HCT116 (cell line): Measurements from ENCODE around the gene C1GALT1C1L. TPM values are rescaled to one million over a fixed set of nuclear protein-coding genes. Genes with fewer than 3 reads are reported as not detected.

Experiments used
- ATAC-seq: fragments of 200-7000 bp; cut with Tn5 transposase; 2 replicates; pipeline ENCODE4 v1.9.1; 2020; ENCODE audit warnings: mild to moderate bottlenecking, moderate library complexity
- BruUV-seq: library from RNA; stranded (reverse); fragments of 400-500 nt; replicated peaks from 2 replicates; lab custom pipeline; 2021; lab: Mats Ljungman, UMichigan
- CTCF ChIA-PET: fragments of 300-600 bp; sonication (Branson Sonifier 250); formaldehyde crosslinking; loops from one replicate; lab custom pipeline; 2021; ENCODE audit warnings: antibody characterized with exemption; lab: Charles Lee
- POLR2A ChIA-PET: fragments of 300-600, 350-600 bp; sonication (Branson Sonifier 250); formaldehyde crosslinking; loops from one replicate; lab custom pipeline; 2021; ENCODE audit warnings: antibody characterized with exemption; lab: Charles Lee
- RAD21 ChIA-PET, 2 experiments: fragments of 300-600 bp; sonication (Branson Sonifier 250); formaldehyde crosslinking; loops; one replicate each; lab custom pipeline; 2023; ENCODE audit warnings: low total read pairs in 2 of 2; ENCODE audit not compliant: uncharacterized antibody in 2 of 2, unreplicated experiment in 2 of 2, low non-redundant PET in 1 of 2; lab: Charles Lee
- DNase-seq: peaks from one replicate; pipeline ENCODE4 v3.0.0-alpha.2; 2010; ENCODE audit warnings: low read depth, low spot score
- H2AFZ ChIP-seq: fragments of 200-600 bp; shearing (Covaris generic), sonication (generic); 2 replicates; pipeline ENCODE4 v1.6.1; 2017; ENCODE audit warnings: low read depth, mixed run types, mixed read lengths, antibody characterized with exemption, low read length; ENCODE audit not compliant: poor library complexity, severe bottlenecking
- H3K27ac ChIP-seq: 2 replicates; pipeline ENCODE4 v1.5.1; 2012; ENCODE audit warnings: low read depth, low read length
- H3K27me3 ChIP-seq: fragments of 200-600 bp; sonication (generic); 2 replicates; pipeline ENCODE4 v1.6.1; 2016; ENCODE audit warnings: mixed run types, low read length, mixed read lengths; ENCODE audit not compliant: insufficient read depth
- H3K36me3 ChIP-seq, 2 experiments: fragments of 200-500 bp in 1 of 2; fragments of 200-600 bp in 1 of 2; sonication (Bioruptor generic) in 1 of 2; sonication (generic) in 1 of 2; 2 replicates each; pipeline versions ENCODE4 v1.5.1 to v1.6.1; 2014 to 2016; ENCODE audit warnings: low read length in 2 of 2, inconsistent platforms in 1 of 2, mixed read lengths in 1 of 2, mixed run types in 1 of 2; ENCODE audit not compliant: insufficient read depth in 2 of 2, control insufficient read depth in 1 of 2
- H3K4me1 ChIP-seq, 2 experiments: fragments of 200-600 bp in 1 of 2; sonication (generic) in 1 of 2; 2 replicates each; pipeline versions ENCODE4 v1.5.1 to v1.6.1; 2012 to 2017; ENCODE audit warnings: low read length in 2 of 2, inconsistent platforms in 1 of 2, mild to moderate bottlenecking in 1 of 2, mixed read lengths in 1 of 2, mixed run types in 1 of 2, moderate library complexity in 1 of 2; ENCODE audit not compliant: insufficient read depth in 2 of 2, control insufficient read depth in 1 of 2
- H3K4me2 ChIP-seq: fragments of 200-600 bp; sonication (generic); 2 replicates; pipeline ENCODE4 v1.6.1; 2017; ENCODE audit warnings: mixed run types, low read length, mixed read lengths
- H3K4me3 ChIP-seq, 2 experiments: fragments of 200-600 bp in 1 of 2; sonication (generic) in 1 of 2; replicated peaks in 1 of 2; 2 replicates each; pipeline ENCODE4 v1.5.1; 2011 to 2016; ENCODE audit warnings: low read length in 2 of 2, control low read depth in 1 of 2, low read depth in 1 of 2, mild to moderate bottlenecking in 1 of 2, mixed read lengths in 1 of 2, mixed run types in 1 of 2
- H3K79me2 ChIP-seq: fragments of 200-600 bp; sonication (generic); 2 replicates; pipeline ENCODE4 v1.6.1; 2017; ENCODE audit warnings: mild to moderate bottlenecking, mixed run types, low read length, moderate library complexity, mixed read lengths; ENCODE audit not compliant: insufficient read depth
- H3K9ac ChIP-seq: fragments of 200-600 bp; sonication (generic); 2 replicates; pipeline ENCODE4 v1.6.1; 2016; ENCODE audit warnings: low read length, mixed read lengths
- H3K9me2 ChIP-seq: fragments of 200-600 bp; sonication (generic), shearing (Covaris generic); 2 replicates; pipeline ENCODE4 v1.6.1; 2017; ENCODE audit warnings: mixed run types, mild to moderate bottlenecking, moderate library complexity; ENCODE audit not compliant: insufficient read depth
- H3K9me3 ChIP-seq, 2 experiments: fragments of 200-500 bp in 1 of 2; fragments of 200-600 bp in 1 of 2; sonication (Bioruptor generic) in 1 of 2; sonication (generic) in 1 of 2; 2 replicates each; pipeline ENCODE4 v1.6.1; 2014 to 2017; ENCODE audit warnings: low read length in 2 of 2, mixed read lengths in 2 of 2, inconsistent platforms in 1 of 2, low read depth in 1 of 2, mild to moderate bottlenecking in 1 of 2, mixed run types in 1 of 2, moderate library complexity in 1 of 2; ENCODE audit not compliant: control insufficient read depth in 1 of 2, insufficient read depth in 1 of 2
- H4K20me1 ChIP-seq: fragments of 200-600 bp; sonication (generic), shearing (Covaris generic); 2 replicates; pipeline ENCODE4 v1.6.1; 2017; ENCODE audit warnings: mixed run types, mild to moderate bottlenecking, moderate library complexity; ENCODE audit not compliant: insufficient read depth
- CTCF ChIP-seq, 3 experiments: fragments of 200-600 bp in 1 of 3; sonication (generic) in 1 of 3; IDR thresholded peaks in 2 of 3; conservative IDR thresholded peaks in 1 of 3; 2 replicates each; pipeline ENCODE4 v1.5.1; 2012 to 2017; ENCODE audit warnings: low read depth in 2 of 3, low read length in 2 of 3, antibody characterized with exemption in 1 of 3, borderline replicate concordance in 1 of 3, control low read depth in 1 of 3, mild to moderate bottlenecking in 1 of 3, mixed read lengths in 1 of 3, mixed run types in 1 of 3, moderate library complexity in 1 of 3; ENCODE audit not compliant: insufficient read depth in 1 of 3
- FOSL1 ChIP-seq: IDR thresholded peaks from 2 replicates; pipeline ENCODE4 v1.6.1; 2012; ENCODE audit warnings: low read depth
- JUND ChIP-seq: IDR thresholded peaks from 2 replicates; pipeline ENCODE4 v1.6.1; 2012
- POLR2AphosphoS5 ChIP-seq: IDR thresholded peaks from 2 replicates; pipeline ENCODE4 v1.6.1; 2011; ENCODE audit warnings: mild to moderate bottlenecking, low read depth, low read length, moderate library complexity
- SIN3A ChIP-seq: IDR thresholded peaks from 2 replicates; pipeline ENCODE4 v1.6.1; 2012; ENCODE audit warnings: low read depth
- SP1 ChIP-seq: IDR thresholded peaks from 2 replicates; pipeline ENCODE4 v1.6.1; 2012; ENCODE audit warnings: low read depth
- SRF ChIP-seq: IDR thresholded peaks from 2 replicates; pipeline ENCODE4 v1.6.1; 2012; ENCODE audit warnings: low read depth
- TCF7L2 ChIP-seq: IDR thresholded peaks from 2 replicates; pipeline ENCODE4 v1.7.0; 2011; ENCODE audit warnings: borderline replicate concordance, inconsistent platforms; ENCODE audit not compliant: insufficient read depth, insufficient read length; ENCODE audit errors: extremely low read depth
- YY1 ChIP-seq: IDR thresholded peaks from 2 replicates; pipeline ENCODE4 v1.6.1; 2011; ENCODE audit warnings: low read length, low read depth, moderate library complexity, mild to moderate bottlenecking; ENCODE audit not compliant: insufficient replicate concordance; ENCODE audit errors: extremely low read depth
- ZFX ChIP-seq: fragments of 450-650 bp; IDR thresholded peaks from 2 replicates; pipeline ENCODE4 v1.6.1; 2017
- ZNF274 ChIP-seq: fragments of 200-500 bp; sonication (Bioruptor generic); IDR thresholded peaks from 2 replicates; pipeline ENCODE4 v1.6.1; 2014; ENCODE audit warnings: mild to moderate bottlenecking, low read depth, low read length, inconsistent platforms
- intact Hi-C: fragments of 100-400 bp; cut with micrococcal nuclease; formaldehyde crosslinking; loops from 2 replicates; pipeline ENCODE4 v1.10.0; 2022
- total RNA-seq: library from RNA; stranded (reverse); gene quantifications from one replicate; pipeline ENCODE4 v1.2.1, GENCODE V29; 2021; ENCODE audit not compliant: unreplicated experiment
- TF ChIP-seq, protein P1 (sequence below): IDR thresholded peaks from 2 replicates; pipeline ENCODE4 v1.6.1; 2012; ENCODE audit warnings: low read depth
- TF ChIP-seq, protein P2 (sequence below): IDR thresholded peaks from 2 replicates; pipeline ENCODE4 v1.6.1; 2011; ENCODE audit warnings: mild to moderate bottlenecking, low read length, moderate library complexity; ENCODE audit not compliant: insufficient replicate concordance; ENCODE audit errors: extremely low read depth

The C1GALT1C1L gene
- total RNA-seq, 1 experiment from 2014 or later = 0.20 TPM

DNA sequence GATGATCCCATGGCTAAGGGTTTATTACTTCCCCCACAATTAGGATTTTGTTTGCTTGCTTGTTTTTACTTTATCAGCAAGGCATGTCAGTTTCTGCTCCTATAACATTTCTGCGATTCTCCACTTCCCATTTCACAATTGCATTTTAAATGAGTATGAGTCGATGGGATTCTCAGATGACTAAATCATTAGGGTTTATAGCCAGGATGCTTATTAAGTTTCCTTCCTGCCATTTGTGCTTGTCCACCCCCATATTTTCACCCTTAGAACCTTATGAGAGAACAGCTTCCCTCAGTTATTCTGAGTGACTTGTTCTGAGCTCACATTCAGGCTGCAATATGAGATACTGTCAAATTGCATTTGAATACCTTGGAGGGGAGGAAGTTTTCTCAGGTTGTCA lies 37.9 kb upstream of the C1GALT1C1L start:
- H3K27ac ChIP-seq = no peak overlapping the region
- ATAC-seq = no peak
- RAD21 ChIA-PET = no interaction called here
- H3K36me3 ChIP-seq = no peaks in the 10 kb centered on the region
- POLR2A ChIA-PET = no interaction called here
- CTCF ChIA-PET = no interaction called here
- no peaks in the 10 kb centered on the region for H3K27me3 ChIP-seq
- no peak for TF ChIP-seq JUND
- TF ChIP-seq, all 23 proteins: peak for 0
- no peak overlapping the region for H2AFZ ChIP-seq
- no peak overlapping the region for H3K4me2 ChIP-seq
- BruUV-seq = no TSS peak
- intact Hi-C loops = no loop called here
- no peak overlapping the region for H3K9ac ChIP-seq
- no peak for DNase-seq
- H4K20me1 ChIP-seq = no peaks in the 10 kb centered on the region
- no peaks in the 10 kb centered on the region for H3K4me1 ChIP-seq
- H3K4me3 ChIP-seq = no peak overlapping the region
- H3K79me2 ChIP-seq = no peaks in the 10 kb centered on the region
- no peaks in the 10 kb centered on the region for H3K9me2 ChIP-seq
- no peaks in the 10 kb centered on the region for H3K9me3 ChIP-seq

- Histone ChIP-seq H3K9me2 (no peaks in the 10 kb centered on the region), H3K79me2 (no peaks in the 10 kb centered on the region), H3K27ac (no peak overlapping the region), H3K27me3 (no peaks in the 10 kb centered on the region), H3K4me1 (peaks cover 0 to 7% of the 10 kb centered on the region in 2 experiments; a peak in 2 of 4 replicates), H2AFZ (no peak overlapping the region), H3K4me3 (no peak overlapping the region), H3K4me2 (no peak overlapping the region), H3K9ac (no peak overlapping the region), H3K9me3 (no peaks in the 10 kb centered on the region), H3K36me3 (no peaks in the 10 kb centered on the region), H4K20me1 (no peaks in the 10 kb centered on the region)
- RAD21 ChIA-PET = no interaction called here
- intact Hi-C loops = no loop called here
- CTCF ChIA-PET = no interaction called here
- POLR2A ChIA-PET = no interaction called here
- no peak for DNase-seq
- no TSS peak for BruUV-seq
- no peak for ATAC-seq
- TF ChIP-seq TCF7L2 (no peak), POLR2AphosphoS5 (no peak), ZFX (no peak), SRF (no peak), SIN3A (no peak), FOSL1 (no peak), SP1 (no peak), ZNF274 (no peak), CTCF (IDR thresholded peaks at IDR 0.05 in 2 of 3, conservative IDR thresholded peaks at IDR 0.05 in 1 of 3; ENCODE audit: borderline replicate concordance in 1 of 3, insufficient read depth in 1 of 3, low read depth in 2 of 3, low read length in 2 of 3) (no peak), YY1 (no peak), JUND (no peak)
- TF ChIP-seq, protein P1, sequence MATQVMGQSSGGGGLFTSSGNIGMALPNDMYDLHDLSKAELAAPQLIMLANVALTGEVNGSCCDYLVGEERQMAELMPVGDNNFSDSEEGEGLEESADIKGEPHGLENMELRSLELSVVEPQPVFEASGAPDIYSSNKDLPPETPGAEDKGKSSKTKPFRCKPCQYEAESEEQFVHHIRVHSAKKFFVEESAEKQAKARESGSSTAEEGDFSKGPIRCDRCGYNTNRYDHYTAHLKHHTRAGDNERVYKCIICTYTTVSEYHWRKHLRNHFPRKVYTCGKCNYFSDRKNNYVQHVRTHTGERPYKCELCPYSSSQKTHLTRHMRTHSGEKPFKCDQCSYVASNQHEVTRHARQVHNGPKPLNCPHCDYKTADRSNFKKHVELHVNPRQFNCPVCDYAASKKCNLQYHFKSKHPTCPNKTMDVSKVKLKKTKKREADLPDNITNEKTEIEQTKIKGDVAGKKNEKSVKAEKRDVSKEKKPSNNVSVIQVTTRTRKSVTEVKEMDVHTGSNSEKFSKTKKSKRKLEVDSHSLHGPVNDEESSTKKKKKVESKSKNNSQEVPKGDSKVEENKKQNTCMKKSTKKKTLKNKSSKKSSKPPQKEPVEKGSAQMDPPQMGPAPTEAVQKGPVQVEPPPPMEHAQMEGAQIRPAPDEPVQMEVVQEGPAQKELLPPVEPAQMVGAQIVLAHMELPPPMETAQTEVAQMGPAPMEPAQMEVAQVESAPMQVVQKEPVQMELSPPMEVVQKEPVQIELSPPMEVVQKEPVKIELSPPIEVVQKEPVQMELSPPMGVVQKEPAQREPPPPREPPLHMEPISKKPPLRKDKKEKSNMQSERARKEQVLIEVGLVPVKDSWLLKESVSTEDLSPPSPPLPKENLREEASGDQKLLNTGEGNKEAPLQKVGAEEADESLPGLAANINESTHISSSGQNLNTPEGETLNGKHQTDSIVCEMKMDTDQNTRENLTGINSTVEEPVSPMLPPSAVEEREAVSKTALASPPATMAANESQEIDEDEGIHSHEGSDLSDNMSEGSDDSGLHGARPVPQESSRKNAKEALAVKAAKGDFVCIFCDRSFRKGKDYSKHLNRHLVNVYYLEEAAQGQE = no peak
- TF ChIP-seq, protein P2, sequence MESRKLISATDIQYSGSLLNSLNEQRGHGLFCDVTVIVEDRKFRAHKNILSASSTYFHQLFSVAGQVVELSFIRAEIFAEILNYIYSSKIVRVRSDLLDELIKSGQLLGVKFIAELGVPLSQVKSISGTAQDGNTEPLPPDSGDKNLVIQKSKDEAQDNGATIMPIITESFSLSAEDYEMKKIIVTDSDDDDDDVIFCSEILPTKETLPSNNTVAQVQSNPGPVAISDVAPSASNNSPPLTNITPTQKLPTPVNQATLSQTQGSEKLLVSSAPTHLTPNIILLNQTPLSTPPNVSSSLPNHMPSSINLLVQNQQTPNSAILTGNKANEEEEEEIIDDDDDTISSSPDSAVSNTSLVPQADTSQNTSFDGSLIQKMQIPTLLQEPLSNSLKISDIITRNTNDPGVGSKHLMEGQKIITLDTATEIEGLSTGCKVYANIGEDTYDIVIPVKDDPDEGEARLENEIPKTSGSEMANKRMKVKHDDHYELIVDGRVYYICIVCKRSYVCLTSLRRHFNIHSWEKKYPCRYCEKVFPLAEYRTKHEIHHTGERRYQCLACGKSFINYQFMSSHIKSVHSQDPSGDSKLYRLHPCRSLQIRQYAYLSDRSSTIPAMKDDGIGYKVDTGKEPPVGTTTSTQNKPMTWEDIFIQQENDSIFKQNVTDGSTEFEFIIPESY = no peak
These were observed 34.6 kb upstream of the C1GALT1C1L start for GRCh38 chr2:43710866-43711265.
